GM11168 (cell line): ENCODE results near the gene ARFGEF2.
"Not testable (repeated sequence)": the region's sequence is repeated elsewhere in the genome, so short reads cannot be mapped to it uniquely, and the experiment has no call there.

Experiments
- in situ Hi-C: fragments of 300-500 bp; cut with MboI; formaldehyde crosslinking; loops from one replicate; pipeline ENCODE4 v1.12.0; 2022; ENCODE audit warnings: low sequenced_read_pairs; ENCODE audit not compliant: unreplicated experiment

ARFGEF2 gene

DNA sequence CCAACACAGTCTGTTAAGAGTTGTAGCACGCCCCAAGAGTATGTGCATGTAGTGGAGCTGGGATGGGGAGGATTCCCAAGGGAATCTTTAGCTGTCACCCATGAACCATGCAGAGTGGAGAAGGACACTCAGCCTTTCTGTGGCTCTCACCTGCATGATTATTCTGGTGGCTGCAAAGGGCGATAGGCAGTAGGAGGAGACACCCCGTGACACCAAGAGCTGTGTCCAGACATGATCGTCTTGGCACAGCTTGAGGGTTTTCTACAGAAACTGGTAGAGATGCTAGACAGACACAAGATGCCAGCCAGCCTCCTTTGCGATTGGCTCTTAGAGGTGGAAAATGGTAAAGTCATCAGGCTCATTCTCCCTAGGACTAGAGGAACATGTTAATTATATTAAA is 121.5 kb downstream of the ARFGEF2 start:
- in situ Hi-C loops = no loop called here

DNA sequence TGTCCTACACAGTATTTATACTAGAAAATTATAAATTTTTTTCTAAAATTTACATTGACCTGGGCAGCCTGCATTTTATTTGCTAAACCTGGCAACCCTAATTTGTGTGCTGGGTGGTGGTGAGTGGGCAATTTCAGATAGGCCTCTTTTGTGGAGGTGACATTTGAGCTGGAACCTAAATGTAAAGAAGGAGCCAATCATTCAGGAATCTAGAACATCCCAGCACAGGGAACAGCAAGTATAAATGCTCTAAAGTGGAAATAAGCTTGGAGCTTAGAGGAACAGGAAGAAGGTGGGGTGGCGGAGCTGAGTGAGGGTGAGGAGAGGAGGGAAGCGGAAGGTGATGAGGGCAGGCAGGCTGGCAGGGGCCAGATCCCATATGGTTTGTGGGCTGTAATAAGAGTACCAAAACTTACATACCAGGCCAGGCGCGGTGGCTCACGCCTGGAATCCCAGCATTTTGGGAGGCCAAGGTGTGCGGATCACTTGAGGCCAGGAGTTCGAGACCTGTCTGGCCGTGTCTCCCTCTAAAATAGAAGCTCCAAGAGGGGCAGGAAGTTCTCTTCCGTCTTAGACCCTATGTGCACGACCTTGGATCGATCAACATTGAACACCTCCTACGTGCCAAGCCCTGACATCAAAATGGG is 124.1 kb downstream of the ARFGEF2 start:
- in situ Hi-C loops = no loop called here

DNA sequence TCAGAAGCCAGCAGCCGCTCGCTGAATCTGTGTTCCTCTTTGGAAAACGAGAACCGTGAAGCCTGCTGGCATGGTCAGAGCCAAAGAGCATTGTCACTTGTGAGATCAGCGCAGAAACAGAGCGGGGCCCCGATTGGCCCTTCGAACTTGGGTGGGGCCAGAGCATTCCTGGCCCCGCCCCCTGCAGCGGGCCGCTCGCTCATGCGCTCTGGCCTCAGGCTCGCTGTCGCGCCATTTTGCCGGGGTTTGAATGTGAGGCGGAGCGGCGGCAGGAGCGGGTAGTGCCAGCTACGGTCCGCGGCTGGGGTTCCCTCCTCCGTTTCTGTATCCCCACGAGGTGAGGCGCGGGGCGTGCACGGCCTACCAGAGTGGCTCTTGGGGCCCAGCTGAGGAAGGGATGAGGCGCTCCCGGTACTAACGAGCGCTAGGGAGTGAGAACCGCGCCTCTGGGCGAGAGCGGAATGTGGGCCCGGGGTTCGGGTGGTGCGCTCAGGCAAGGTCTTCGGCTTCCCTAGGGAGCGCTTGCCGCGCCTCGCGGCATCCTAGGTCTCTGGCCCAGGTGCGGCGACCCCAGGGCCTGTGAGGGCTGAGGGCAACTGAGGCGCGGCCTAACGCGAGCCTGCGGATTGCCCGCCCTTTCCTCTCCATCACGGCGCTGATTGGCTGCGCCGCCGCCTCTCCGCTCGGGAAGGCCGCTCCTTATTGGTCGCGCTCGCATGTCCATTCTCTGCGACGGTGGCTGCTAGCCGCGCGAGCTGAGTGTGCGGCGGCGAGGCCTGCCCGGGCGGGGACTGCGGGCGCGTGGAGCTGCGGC is 124.8 kb downstream of the ARFGEF2 start, which contains the start of gene CSE1L:
TSS of gene CSE1L (plus strand) at position 226 of the 814 bp plus-strand sequence. CDS start 12,152 bp downstream, outside the sequence.
- in situ Hi-C loops = no loop called here

DNA sequence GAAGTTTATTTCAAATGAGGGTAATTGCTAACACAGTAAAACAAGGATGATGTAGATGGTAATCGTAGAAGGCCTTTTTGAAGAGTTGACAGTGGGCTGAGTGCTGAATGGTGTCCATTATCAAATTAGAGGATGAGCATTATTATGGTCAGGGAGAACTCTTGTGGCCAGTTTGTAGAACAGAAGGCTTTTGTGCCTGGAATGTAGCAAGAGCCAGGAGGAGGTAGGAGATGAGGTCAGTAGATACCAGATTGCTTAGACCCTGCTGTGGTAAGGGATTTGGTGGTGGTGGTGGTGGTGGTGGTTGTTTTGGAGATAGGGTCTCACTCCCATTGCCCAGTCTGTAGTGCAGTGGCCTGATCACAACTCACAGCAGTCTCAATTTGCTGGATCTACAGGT is 130.8 kb downstream of the ARFGEF2 start:
- in situ Hi-C loops = no loop called here

DNA sequence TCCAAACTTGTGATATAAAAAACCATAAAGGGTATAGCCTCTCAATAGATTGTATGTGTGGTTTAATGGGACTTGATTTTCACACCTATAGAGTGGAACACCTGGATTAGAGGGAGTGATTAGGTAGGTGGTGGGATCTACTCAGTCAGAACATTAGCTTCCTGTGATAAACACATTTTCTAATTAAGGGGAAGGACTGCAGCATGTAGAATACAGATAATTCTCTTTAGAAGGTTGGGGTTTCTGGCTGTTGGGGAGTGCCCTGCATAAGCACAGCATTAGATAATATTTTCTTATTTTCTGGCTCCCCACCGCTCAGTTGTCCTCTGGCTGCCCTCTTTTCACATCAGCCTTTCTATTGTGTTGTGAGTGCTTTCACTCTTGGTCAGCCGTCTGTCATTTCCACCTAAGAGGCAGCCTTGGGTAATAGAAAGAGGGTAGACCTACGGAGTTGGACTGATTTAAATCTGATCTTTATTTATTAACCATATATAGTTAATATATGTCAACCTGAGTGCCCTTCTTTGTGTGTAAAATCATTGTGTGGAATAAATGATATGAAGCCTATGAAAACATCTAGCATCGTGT is 132.6 kb downstream of the ARFGEF2 start:
- in situ Hi-C loops = no loop called here

DNA sequence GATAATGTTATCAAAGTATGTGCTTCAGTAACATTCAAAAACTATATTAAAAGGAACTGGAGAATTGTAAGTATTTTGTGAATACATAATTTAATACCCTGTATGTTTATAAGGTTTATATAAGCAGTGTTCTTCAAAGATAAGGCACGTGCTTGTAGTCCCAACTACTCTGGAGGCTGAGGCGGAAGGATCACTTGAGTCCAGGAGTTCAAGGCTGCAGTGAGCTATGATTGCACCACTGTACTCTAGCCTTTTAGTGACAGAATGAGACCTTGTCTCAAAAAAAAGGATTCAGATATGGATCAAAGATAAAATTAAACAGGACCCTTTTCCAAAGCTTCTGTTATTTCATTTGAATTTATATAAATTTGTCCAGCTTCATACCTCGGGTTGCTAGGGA is 141.8 kb downstream of the ARFGEF2 start:
- in situ Hi-C loops = no loop called here

DNA sequence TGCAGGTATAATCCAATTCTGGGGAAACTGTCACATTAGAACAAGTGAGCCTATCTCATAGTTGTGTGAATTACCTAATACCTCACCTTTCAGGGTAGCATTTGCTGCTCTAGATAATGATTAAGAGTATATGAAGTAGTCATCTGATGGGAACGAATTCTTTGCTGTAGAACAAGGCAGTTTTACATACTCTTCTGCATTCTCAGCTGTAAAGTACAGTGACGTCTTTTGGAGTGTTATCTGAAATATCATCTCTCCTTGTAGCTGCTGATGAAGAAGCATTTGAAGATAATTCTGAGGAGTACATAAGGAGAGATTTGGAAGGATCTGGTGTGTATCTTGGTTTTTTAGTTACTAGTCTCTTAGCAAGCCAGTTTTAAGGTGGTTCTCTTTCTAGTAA is 153.0 kb downstream of the ARFGEF2 start:
- in situ Hi-C loops = no loop called here

DNA sequence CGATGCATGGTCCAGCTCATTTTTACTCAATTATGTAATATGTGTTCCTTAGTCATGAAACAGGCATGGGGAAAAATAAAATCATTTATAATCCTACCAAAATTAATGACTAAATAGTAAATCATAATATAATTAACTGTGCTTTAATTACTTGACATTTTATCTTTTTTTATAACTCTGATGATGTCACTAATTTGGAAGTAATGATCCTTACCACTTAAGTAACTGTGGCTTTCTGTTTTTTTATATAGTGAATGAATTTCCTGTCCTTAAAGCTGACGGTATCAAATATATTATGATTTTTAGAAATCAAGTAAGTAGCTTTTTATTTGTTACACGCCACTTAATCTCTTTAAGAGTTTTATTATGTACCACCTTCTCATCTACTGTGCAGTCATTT is 156.8 kb downstream of the ARFGEF2 start:
- in situ Hi-C loops = no loop called here

DNA sequence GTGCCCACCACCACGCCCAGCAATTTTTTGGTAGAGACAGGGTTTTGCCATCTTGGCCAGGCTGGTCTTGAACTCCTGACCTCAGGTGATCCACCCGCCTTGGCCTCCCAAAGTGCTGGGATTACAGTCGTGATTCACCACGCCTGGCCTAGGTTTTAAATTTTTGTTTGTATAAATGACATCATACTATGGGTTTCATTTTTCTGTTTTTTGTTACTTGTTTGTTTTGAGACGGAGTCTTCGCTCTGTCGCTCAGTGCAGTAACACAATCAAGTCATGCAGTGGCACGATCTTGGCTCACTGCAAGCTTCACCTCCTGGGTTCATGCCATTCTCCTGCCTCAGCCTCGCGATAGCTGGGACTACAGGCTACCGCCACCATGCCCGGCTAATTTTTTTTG is 160.8 kb downstream of the ARFGEF2 start:
- in situ Hi-C loops = not testable (repeated sequence)
